ENCODE data around the gene PLCB2.

DNA sequence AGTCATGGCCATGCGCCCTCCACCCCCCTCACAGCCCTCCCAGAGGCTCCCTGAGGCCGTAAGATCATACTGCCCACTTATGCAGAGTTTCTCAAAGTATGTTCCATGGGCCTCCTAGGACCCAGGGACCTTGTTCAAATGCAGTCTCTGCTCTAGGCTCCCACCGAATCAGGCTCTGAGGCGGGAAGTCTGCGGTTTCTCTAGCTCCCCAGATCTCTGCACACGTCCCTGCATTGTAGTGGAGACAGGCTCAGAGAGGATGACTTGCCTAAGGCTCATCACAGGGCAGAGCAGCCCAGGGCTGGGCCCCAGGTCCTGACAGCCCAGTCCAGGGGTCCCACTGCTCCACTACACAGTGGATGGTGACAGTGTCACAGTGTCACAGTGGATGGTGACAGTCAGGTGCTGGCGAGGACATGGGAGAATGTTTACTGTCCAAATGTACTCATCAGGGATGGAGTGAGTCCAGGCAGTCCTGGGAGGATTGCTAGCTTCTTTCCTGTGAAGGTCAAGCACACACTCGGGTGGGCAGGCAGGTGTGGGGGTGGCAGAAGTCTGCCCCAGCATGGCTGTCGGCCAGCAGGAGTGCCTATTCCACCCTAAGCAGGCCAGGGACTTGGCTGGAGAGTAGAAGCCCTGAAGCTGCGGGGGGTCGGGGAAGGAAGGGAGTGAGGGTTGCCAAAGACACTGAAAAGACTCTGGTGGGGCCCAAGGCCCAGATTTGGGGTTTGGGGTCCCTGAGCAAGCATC lies 37.3 kb downstream of the PLCB2 start:
- TF ChIP-seq CTCF (conservative IDR thresholded peaks at IDR 0.05; ENCODE audit: low read length): no peak
- TF ChIP-seq EZH2phosphoT487 (IDR thresholded peaks at IDR 0.05; ENCODE audit: borderline replicate concordance): no peak

Data from Loucy (cell line).